HEK293 (cell line): Measurements from ENCODE around the gene PCBP4.

Source experiments
- CTCF ChIA-PET: fragments of 350-600 bp; formaldehyde crosslinking; extraction: SDS; loops from one replicate; lab custom pipeline; 2021; ENCODE audit warnings: antibody characterized with exemption; lab: Yijun Ruan, JAX
- POLR2A ChIA-PET: fragments of 300-600 bp; formaldehyde crosslinking; extraction: SDS; loops from one replicate; lab custom pipeline; 2020; ENCODE audit warnings: antibody characterized with exemption, inconsistent platforms; lab: Yijun Ruan, JAX
- H3K27ac ChIP-seq: fragments of 200-500 bp; sonication (Bioruptor generic); 2 replicates; pipeline ENCODE4 v1.5.1; 2014; ENCODE audit warnings: low read depth, low read length, control low read depth, inconsistent platforms; ENCODE audit errors: extremely low read depth
- H3K36me3 ChIP-seq, 2 experiments: fragments of 200-500 bp in 1 of 2; sonication (Bioruptor generic) in 1 of 2; 1 replicate in 1 of 2; 2 replicates in 1 of 2; pipeline ENCODE4 v1.5.1; 2014 to 2017; ENCODE audit warnings: inconsistent platforms in 2 of 2, low read length in 2 of 2; ENCODE audit not compliant: control insufficient read depth in 2 of 2, insufficient read depth in 1 of 2
- H3K4me1 ChIP-seq: fragments of 200-500 bp; sonication (Bioruptor generic); 2 replicates; pipeline ENCODE4 v1.5.1; 2014; ENCODE audit warnings: mild to moderate bottlenecking, low read length, inconsistent platforms; ENCODE audit not compliant: control insufficient read depth, insufficient read depth
- H3K4me3 ChIP-seq: 2 replicates; pipeline ENCODE4 v1.5.1; 2011; ENCODE audit warnings: low read depth, mild to moderate bottlenecking, control low read depth, low read length, moderate library complexity
- H3K9me3 ChIP-seq: fragments of 200-500 bp; sonication (Bioruptor generic); 2 replicates; pipeline ENCODE4 v1.5.1; 2014; ENCODE audit warnings: low read depth, low read length, inconsistent platforms; ENCODE audit not compliant: control insufficient read depth, insufficient read depth
- EGR2 ChIP-seq: fragments of 450-650 bp; formaldehyde crosslinking; IDR thresholded peaks from 2 replicates; pipeline ENCODE4 v1.5.1; 2016; ENCODE audit warnings: low read depth, missing biosample characterization, missing genetic modification characterization
- FEZF1 ChIP-seq: fragments of 450-650 bp; formaldehyde crosslinking; IDR thresholded peaks from 2 replicates; pipeline ENCODE4 v1.5.1; 2016; ENCODE audit warnings: missing biosample characterization, missing genetic modification characterization
- GFI1B ChIP-seq: fragments of 450-650 bp; formaldehyde crosslinking; IDR thresholded peaks from 2 replicates; pipeline ENCODE4 v1.5.1; 2016; ENCODE audit warnings: missing biosample characterization, missing genetic modification characterization
- GLIS1 ChIP-seq: fragments of 450-650 bp; formaldehyde crosslinking; IDR thresholded peaks from 2 replicates; pipeline ENCODE4 v1.5.1; 2016; ENCODE audit warnings: missing biosample characterization, missing genetic modification characterization
- HOXA7 ChIP-seq: sonication (generic); formaldehyde crosslinking; IDR thresholded peaks from 2 replicates; pipeline ENCODE4 v1.8.1; 2022; ENCODE audit warnings: missing genetic modification reagents, borderline replicate concordance
- KLF1 ChIP-seq: fragments of 450-650 bp; formaldehyde crosslinking; IDR thresholded peaks from 2 replicates; pipeline ENCODE4 v1.5.1; 2016; ENCODE audit warnings: missing biosample characterization, missing genetic modification characterization
- PRDM1 ChIP-seq: fragments of 450-650 bp; formaldehyde crosslinking; IDR thresholded peaks from 2 replicates; pipeline ENCODE4; 2016; ENCODE audit warnings: missing biosample characterization, missing genetic modification characterization
- TCF7L2 ChIP-seq: IDR thresholded peaks from 2 replicates; pipeline ENCODE4 v1.6.1; 2011; ENCODE audit warnings: low read depth, mild to moderate bottlenecking, inconsistent platforms, low read length, moderate library complexity, borderline replicate concordance
- ZBTB8A ChIP-seq: fragments of 450-650 bp; formaldehyde crosslinking; IDR thresholded peaks from 2 replicates; pipeline ENCODE4 v1.5.1; 2016; ENCODE audit warnings: missing biosample characterization, missing genetic modification characterization
- ZFP37 ChIP-seq: fragments of 450-650 bp; formaldehyde crosslinking; IDR thresholded peaks from 2 replicates; pipeline ENCODE4 v1.5.1; 2016; ENCODE audit warnings: missing biosample characterization, missing genetic modification characterization
- ZFP41 ChIP-seq: fragments of 450-650 bp; formaldehyde crosslinking; IDR thresholded peaks from 2 replicates; pipeline ENCODE4 v1.5.1; 2016; ENCODE audit warnings: missing biosample characterization, missing genetic modification characterization, borderline replicate concordance
- ZNF10 ChIP-seq: fragments of 450-650 bp; formaldehyde crosslinking; IDR thresholded peaks from 2 replicates; pipeline ENCODE4 v1.5.1; 2017; ENCODE audit warnings: missing biosample characterization, missing genetic modification characterization
- ZNF146 ChIP-seq: fragments of 450-650 bp; formaldehyde crosslinking; IDR thresholded peaks from 2 replicates; pipeline ENCODE4 v1.5.1; 2016; ENCODE audit warnings: missing biosample characterization, missing genetic modification characterization
- ZNF248 ChIP-seq: fragments of 450-650 bp; formaldehyde crosslinking; IDR thresholded peaks from 2 replicates; pipeline ENCODE4 v1.5.1; 2017; ENCODE audit warnings: missing biosample characterization, missing genetic modification characterization
- ZNF266 ChIP-seq: fragments of 450-650 bp; formaldehyde crosslinking; IDR thresholded peaks from 2 replicates; pipeline ENCODE4 v1.5.1; 2016; ENCODE audit warnings: missing biosample characterization, missing genetic modification characterization, low read depth
- ZNF302 ChIP-seq: fragments of 450-650 bp; formaldehyde crosslinking; IDR thresholded peaks from 2 replicates; pipeline ENCODE4 v1.5.1; 2016; ENCODE audit warnings: missing biosample characterization, missing genetic modification characterization, low read depth
- ZNF366 ChIP-seq: fragments of 450-650 bp; formaldehyde crosslinking; conservative IDR thresholded peaks from 2 replicates; pipeline ENCODE4 v1.5.1; 2016; ENCODE audit warnings: missing biosample characterization, missing genetic modification characterization
- ZNF48 ChIP-seq: fragments of 450-650 bp; formaldehyde crosslinking; IDR thresholded peaks from 2 replicates; pipeline ENCODE4 v1.5.1; 2016; ENCODE audit warnings: missing biosample characterization, missing genetic modification characterization
- ZNF596 ChIP-seq: fragments of 450-650 bp; IDR thresholded peaks from 2 replicates; pipeline ENCODE4 v1.5.0; 2018; ENCODE audit warnings: missing biosample characterization, mild to moderate bottlenecking, missing genetic modification characterization, moderate library complexity
- ZNF600 ChIP-seq: fragments of 450-650 bp; formaldehyde crosslinking; IDR thresholded peaks from 2 replicates; pipeline ENCODE4 v1.5.1; 2016; ENCODE audit warnings: missing biosample characterization, missing genetic modification characterization
- ZNF654 ChIP-seq: fragments of 450-650 bp; formaldehyde crosslinking; IDR thresholded peaks from 2 replicates; pipeline ENCODE4 v1.5.1; 2016; ENCODE audit warnings: low read depth, missing biosample characterization, missing genetic modification characterization
- ZNF791 ChIP-seq: fragments of 450-650 bp; formaldehyde crosslinking; IDR thresholded peaks from 2 replicates; pipeline ENCODE4 v1.5.1; 2016; ENCODE audit warnings: missing biosample characterization, missing genetic modification characterization
- ZNF792 ChIP-seq: fragments of 450-650 bp; formaldehyde crosslinking; IDR thresholded peaks from 2 replicates; pipeline ENCODE4 v1.5.1; 2016; ENCODE audit warnings: missing biosample characterization, missing genetic modification characterization
- TF ChIP-seq, protein P1 (sequence below): fragments of 450-650 bp; formaldehyde crosslinking; IDR thresholded peaks from 2 replicates; pipeline ENCODE4 v1.5.1; 2016; ENCODE audit warnings: missing biosample characterization, missing genetic modification characterization
- TF ChIP-seq, protein P2 (sequence below): IDR thresholded peaks from 2 replicates; pipeline ENCODE4 v1.6.1; 2011; ENCODE audit warnings: mild to moderate bottlenecking, low read depth, low read length, borderline replicate concordance
- TF ChIP-seq, protein P3 (sequence below): fragments of 450-650 bp; IDR thresholded peaks from 2 replicates; pipeline ENCODE4 v1.5.1; 2018; ENCODE audit warnings: missing biosample characterization, missing genetic modification characterization

The PCBP4 gene

DNA sequence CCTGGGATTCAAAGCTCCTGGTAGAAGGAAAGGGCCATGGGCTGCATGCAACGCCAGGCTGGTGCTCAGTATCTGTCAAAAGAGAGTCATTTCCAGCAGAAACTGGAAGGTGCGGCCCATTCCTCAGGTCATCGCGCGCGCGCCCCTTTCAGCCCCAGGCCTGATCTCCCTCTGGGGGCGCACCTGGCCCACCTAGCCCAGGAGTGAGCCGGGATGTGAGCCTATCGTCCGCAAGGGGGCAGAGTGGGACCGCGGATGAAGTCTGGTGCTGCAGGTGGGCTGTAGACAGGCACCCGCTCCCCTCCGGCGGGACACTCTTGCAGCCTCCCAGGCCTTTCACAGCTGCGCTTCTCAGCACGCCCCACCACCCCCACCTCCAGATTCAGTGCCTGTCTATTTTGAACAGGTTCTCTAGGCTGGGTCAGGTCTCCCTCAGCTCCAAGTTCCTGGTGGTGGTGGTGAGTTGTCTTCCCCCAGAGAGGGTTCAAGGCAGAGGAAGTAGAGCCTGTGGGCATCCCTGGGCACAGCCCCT lies 34.3 kb upstream of the PCBP4 start (continued):
- TF ChIP-seq GLIS1 (peak; percentile 57), ZBTB8A (tag by site-specific recombination) (peak; percentile 87), EGR2 (tag by site-specific recombination) (peak; percentile 32; the same call in 1 of the 2 replicates)

DNA sequence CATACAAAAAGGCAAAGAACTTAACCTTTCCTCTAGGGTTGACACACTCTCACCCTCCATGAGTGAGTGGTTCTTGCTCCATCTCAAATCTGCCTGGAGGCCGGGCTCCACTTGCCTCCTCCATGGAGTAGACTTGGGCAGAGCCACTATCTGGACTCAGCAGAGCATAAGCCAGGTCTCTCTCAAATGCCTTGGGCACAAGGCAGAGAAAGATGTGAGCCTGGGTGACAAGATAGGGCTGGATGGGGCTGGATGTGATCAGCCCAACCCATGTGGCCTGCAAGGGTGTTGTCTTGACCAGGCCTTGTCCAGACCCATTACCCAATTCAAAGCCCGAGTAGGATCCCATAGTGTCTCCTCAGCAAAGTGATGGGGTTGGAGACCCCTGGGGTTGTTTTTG lies 32.6 kb upstream of the PCBP4 start:
- no peak overlapping the region for H3K27ac ChIP-seq
- peaks cover 0 to 7% of the 10 kb centered on the region in 2 experiments; a peak in 1 of 3 replicates for H3K36me3 ChIP-seq
- ChIA-PET POLR2A (no interaction called here), CTCF (interaction anchor here (1.0 to 3.6 kb wide), 2 partner anchors 146 to 339 kb away, joined by 3 to 32 read pairs; no protein-coding TSS in a partner anchor)
- H3K4me1 ChIP-seq = no peaks in the 10 kb centered on the region
- H3K9me3 ChIP-seq = no peaks in the 10 kb centered on the region
- no peak overlapping the region for H3K4me3 ChIP-seq
- no peak for TF ChIP-seq ZNF791 (tag by site-specific recombination)
- TF ChIP-seq ZNF48 (tag by site-specific recombination) = no peak
- TF ChIP-seq ZFP41 (tag by site-specific recombination) = no peak
- TF ChIP-seq ZNF266 (tag by site-specific recombination) = no peak
- no peak for TF ChIP-seq ZNF654 (tag by site-specific recombination)
- TF ChIP-seq, protein P1, sequence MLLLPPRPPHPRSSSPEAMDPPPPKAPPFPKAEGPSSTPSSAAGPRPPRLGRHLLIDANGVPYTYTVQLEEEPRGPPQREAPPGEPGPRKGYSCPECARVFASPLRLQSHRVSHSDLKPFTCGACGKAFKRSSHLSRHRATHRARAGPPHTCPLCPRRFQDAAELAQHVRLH (tag by site-specific recombination) = no peak
- no peak for TF ChIP-seq GFI1B (tag by site-specific recombination)
- no peak for TF ChIP-seq ZNF302 (tag by site-specific recombination)

DNA sequence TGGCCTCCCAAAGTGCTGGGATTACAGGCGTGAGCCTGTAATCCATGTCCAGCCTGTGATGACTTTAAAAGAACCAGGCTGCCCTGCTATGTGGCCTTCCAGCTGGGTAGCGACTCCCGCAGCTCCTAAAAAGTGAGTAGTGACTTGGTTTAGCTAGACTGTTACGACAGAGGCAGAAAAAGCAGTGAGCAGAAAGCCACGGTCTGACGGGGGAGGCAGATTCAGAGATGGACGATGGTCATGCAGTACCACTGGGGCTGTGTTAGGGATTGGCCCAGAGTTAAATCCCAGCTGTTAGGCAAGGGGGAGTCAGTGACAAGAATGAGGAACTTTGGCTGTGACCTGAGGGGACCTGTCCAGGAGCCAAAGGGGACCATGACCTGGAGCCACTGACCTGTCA lies 31.5 kb upstream of the PCBP4 start:
- Histone ChIP-seq H3K36me3 (peaks cover 0 to 18% of the 10 kb centered on the region in 2 experiments; a peak in 1 of 3 replicates), H3K27ac (no peak overlapping the region), H3K4me3 (no peak overlapping the region), H3K9me3 (no peaks in the 10 kb centered on the region), H3K4me1 (no peaks in the 10 kb centered on the region)
- ChIA-PET POLR2A (interaction anchor here (1.0 kb wide), 1 partner anchor 53 kb away, joined by 3 read pairs; no protein-coding TSS in a partner anchor), CTCF (interaction anchor here (0.6 to 1.7 kb wide), 6 partner anchors 48 to 146 kb away, joined by 3 to 7 read pairs (median 4); partner anchors contain the start of genes PARP3 and RRP9)
- TF ChIP-seq HOXA7 (CRISPR knock-in tag) (no peak), ZNF248 (tag by site-specific recombination) (no peak), ZNF596 (tag by site-specific recombination) (no peak), TCF7L2 (no peak), KLF1 (tag by site-specific recombination) (no peak), ZNF10 (tag by site-specific recombination) (no peak)
- TF ChIP-seq, protein P2, sequence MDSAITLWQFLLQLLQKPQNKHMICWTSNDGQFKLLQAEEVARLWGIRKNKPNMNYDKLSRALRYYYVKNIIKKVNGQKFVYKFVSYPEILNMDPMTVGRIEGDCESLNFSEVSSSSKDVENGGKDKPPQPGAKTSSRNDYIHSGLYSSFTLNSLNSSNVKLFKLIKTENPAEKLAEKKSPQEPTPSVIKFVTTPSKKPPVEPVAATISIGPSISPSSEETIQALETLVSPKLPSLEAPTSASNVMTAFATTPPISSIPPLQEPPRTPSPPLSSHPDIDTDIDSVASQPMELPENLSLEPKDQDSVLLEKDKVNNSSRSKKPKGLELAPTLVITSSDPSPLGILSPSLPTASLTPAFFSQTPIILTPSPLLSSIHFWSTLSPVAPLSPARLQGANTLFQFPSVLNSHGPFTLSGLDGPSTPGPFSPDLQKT = no peak

DNA sequence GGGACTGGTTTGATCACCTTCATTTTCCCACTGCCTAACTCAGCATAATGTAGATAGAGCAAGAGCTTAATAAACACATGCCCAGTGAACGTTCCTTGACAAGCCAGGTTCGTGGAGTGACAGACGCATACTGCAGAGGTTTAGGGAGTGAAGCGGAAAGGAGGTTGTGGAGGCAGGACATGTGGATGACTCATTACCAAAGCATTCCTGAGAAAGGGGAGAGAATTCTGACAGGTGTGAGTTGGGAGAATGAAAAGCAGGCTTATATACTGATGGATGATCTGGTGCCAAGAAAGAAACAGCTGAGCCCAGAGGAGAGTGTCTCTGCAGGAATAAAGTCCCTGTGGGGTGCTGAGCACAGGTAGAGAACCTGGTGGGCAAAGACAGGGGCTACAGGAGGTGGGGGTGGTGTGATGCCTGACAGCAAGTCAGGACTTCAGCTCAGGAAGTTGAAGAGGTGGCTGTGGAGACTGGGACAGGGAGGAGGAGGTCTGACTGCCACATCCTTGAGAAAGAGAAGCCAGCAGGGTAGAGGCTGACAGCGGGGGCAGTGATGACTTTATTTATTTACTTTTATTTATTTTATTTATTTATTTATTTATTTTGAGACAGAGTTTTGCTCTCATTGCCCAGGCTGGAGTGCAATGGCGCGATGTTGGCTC lies 30.8 kb upstream of the PCBP4 start:
- Histone ChIP-seq H3K4me3 (no peak overlapping the region), H3K4me1 (no peaks in the 10 kb centered on the region), H3K9me3 (no peaks in the 10 kb centered on the region), H3K36me3 (peaks cover 0 to 25% of the 10 kb centered on the region in 2 experiments; a peak in 2 of 3 replicates), H3K27ac (no peak overlapping the region)
- CTCF ChIA-PET = interaction anchor here (0.6 to 1.7 kb wide), 9 partner anchors 16 to 443 kb away, joined by 3 to 7 read pairs (median 3); partner anchors contain the start of genes PARP3 and RRP9
- POLR2A ChIA-PET = interaction anchor here (1.0 to 1.3 kb wide), 4 partner anchors 16 to 157 kb away, joined by 3 to 4 read pairs (median 3); no protein-coding TSS in a partner anchor
- TF ChIP-seq ZNF366 (tag by site-specific recombination) (0 out of 2 replicates have a peak, but pooled peaks have one; percentile 16), ZNF48 (tag by site-specific recombination) (no peak), ZNF792 (tag by site-specific recombination) (no peak), FEZF1 (tag by site-specific recombination) (no peak), ZNF146 (tag by site-specific recombination) (no peak), ZNF600 (tag by site-specific recombination) (no peak), PRDM1 (tag by site-specific recombination) (peak; percentile 95), ZFP37 (tag by site-specific recombination) (no peak)
- TF ChIP-seq, protein P3, sequence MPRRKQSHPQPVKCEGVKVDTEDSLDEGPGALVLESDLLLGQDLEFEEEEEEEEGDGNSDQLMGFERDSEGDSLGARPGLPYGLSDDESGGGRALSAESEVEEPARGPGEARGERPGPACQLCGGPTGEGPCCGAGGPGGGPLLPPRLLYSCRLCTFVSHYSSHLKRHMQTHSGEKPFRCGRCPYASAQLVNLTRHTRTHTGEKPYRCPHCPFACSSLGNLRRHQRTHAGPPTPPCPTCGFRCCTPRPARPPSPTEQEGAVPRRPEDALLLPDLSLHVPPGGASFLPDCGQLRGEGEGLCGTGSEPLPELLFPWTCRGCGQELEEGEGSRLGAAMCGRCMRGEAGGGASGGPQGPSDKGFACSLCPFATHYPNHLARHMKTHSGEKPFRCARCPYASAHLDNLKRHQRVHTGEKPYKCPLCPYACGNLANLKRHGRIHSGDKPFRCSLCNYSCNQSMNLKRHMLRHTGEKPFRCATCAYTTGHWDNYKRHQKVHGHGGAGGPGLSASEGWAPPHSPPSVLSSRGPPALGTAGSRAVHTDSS (tag by site-specific recombination) = no peak
